Cerebellar cortex (tissue), 1 donor: ENCODE results near the gene RBFOX1.
A peak's percentile ranks its signal among the peaks of the same experiment; 100 is the strongest.
"Not testable (repeated sequence)": the region's sequence is repeated elsewhere in the genome, so short reads cannot be mapped to it uniquely, and the experiment has no call there.

ENCODE experiments used
- DNase-seq: peaks from one replicate; pipeline ENCODE4 v3.0.0-alpha.2; 2015; ENCODE audit warnings: low spot score

RBFOX1 gene

DNA sequence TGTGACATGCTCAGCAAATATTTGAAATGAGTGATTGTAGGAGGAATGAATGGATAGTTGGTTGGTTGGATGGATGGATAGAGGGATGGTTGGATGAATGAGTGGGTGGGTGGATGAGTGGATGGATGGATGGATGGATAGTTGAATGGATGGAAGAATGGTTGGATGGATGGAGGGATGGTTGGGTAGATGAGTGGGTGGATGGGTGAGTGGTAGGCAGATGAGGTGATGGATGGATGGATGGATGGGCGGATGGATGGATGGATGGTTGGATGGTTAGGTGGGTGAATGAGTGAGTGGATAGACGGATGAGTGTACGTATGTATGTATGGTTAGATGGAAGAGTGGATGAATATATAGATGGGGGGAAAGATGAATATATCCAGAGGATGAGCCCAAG lies 137.7 kb downstream of the RBFOX1 start:
- no peak for DNase-seq

DNA sequence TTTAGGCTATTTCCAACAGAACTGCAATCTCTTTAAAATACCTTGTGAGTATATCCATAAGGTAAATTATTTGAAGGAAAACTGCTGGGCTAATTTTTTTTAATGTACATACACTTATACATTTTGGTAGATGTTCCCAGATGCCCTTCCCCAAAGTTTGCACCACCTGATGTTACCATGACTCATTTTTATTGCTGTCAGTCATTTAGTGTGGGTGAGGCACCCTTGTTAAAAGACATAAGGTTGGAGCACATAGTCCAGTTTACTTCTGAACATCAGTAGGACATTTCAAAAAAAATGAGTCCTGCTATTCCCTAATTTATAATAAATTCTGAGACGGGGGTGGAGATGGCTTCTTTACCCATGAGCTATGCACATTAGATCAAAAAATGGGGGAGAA lies 138.6 kb downstream of the RBFOX1 start:
- DNase-seq = no peak

DNA sequence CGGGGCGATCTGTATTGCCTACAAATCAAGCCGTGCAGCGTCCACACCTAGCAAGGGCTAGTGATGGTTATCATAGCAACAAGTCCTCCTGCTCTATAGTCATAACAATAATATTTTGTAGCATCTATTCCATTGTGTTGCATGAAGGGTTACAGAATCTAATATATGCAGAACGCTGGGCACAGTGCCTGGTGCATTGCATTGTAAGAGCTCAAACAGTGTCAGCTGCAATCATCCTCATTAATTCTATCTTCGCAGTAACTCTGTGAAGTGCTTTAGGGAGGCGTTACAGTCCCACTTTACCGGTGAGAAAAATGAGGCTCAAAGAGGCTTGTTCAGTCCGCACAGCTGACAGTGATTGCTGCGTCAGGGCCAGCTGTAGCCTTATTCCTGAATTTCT lies 149.4 kb downstream of the RBFOX1 start:
- peak; percentile 26 for DNase-seq

DNA sequence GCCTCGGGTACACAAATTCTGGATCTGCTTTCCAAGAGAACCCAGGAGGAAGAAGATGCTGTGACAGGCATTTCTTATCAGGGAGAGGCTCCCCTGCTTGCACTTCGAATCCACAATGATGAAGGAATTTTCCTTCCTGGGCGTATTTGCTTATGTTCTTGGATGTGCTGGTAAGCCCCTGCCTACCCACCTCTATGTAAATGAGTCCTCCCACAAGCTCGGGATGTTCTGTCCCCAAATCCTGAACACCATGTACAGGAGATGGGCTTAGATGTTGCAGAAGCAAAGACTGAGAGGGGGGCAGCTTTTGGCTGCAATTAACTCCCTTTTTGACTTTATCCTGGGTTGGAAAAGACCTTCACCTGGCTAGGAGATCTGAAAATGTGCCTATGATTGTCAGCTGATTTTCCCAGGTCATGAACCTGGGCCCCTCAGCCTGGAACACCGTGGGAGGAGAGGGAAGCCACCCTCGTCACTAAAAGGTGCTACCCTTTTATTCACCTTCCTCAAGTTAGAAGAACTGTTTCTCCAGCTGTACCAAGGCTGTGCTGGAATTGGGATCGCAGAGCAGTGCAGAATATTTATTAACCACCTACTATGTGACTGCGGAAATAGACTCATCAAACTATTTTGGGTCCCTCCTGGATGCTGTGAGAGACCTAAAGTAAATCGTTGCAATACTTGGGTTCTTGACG lies 150.1 kb downstream of the RBFOX1 start:
- no peak for DNase-seq

DNA sequence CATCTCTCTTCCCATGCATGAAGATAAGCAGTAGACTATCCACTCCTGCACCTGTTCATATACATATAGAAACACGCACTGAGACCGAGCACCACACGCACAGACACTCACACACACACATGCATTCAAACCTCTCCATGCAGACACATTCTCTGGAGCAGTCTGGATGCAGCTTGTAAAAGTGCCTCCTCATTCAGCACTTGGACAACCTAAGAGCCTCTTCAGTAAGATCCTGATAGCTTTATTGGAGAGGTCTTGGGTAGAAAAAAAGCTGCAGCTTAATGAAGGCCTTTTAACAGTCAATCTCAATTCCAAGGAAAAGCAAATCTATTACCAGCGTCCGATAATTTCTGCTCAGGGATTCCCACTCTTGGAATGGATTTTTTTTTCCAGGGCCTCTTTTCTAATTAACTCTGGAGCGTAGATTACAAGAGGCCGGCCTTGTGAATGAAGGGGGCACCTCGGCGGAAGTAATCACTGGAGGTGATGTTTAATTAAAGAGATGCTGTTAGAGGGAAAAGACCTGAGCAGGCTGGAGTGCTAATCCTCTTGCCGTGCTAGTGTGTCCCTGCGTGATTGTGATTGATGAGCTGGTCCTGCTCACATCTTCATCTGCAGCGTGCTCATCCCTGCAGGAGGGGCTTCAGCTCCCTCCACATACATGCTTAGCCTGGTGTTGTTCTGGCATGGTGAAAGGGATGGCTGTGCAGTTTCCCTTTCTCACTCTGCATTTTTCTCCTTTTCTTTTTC lies 155.1 kb downstream of the RBFOX1 start:
- DNase-seq = no peak

DNA sequence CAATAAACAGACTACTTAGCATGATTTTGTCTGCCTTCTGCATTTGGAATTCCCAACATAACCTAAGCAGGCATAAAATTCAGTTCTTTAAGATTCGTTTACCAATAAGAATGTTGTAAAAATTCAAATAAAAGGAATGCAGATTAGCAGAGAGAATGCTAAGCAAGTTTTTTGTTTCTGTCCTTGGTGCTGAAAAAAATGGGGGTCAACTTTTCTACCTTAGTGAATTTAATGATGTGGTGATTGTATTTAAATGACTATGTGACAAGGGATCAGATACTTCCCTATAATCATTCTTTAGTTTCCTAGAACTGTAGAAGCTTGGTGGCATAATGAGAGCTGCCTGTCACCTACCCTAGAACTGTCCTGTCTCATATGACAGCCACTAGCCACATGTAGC lies 159.5 kb downstream of the RBFOX1 start:
- DNase-seq = no peak

DNA sequence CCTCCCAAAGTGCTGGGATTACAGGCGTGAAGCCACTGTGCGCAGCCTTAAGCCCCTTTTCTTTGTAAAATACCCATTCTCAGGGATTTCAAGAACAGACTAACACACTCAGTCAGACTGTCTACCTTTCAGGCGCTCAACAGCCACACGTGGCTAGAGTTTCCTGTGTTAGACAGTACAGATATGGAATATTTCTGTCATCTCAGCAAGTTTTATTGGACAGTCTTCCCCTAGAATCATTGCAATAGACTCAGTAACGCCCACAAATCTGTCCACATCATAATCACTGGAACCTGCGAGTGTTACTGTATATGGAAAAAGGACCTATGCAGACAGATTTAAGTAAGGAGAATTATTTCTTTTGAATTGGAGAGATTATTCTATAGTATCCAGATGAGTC lies 160.5 kb downstream of the RBFOX1 start:
- DNase-seq = no peak

DNA sequence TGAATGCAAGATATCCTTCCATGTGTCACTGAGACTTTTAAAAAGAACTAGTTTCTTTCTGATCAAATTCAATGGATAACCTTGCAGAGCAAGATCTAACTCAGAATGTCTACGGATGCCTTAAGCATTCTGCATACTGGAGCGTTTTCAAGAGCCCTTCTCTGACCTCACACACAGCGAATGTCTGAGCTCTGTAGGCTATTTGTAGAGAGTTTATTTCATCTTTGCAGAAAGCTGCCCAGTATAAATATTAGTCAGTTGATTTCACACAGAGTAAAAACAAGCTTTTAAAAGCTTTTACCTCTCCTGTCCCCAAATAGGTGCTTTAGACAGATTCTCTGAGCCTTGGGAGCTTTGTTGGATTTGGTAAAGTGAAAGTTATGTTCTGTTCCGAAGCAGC lies 165.0 kb downstream of the RBFOX1 start:
- DNase-seq = no peak

DNA sequence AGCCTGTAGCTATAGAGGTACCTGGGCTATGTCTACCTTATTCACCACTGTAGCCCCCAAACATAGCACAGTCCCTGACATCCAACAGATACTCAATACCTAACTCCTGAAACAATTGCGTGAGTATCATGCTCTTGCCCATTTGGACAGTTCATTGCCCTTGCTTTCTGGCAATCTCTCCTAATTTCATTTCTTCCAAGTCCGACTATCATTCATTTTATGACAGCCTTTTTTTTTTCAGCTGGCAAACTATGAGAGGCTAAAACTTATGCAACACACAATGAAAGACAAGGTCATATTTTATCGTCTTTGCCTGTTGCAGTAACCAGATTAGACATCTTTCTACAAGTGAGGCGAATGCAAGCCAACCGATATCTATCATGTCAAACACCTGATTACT lies 169.2 kb downstream of the RBFOX1 start:
- DNase-seq = no peak

DNA sequence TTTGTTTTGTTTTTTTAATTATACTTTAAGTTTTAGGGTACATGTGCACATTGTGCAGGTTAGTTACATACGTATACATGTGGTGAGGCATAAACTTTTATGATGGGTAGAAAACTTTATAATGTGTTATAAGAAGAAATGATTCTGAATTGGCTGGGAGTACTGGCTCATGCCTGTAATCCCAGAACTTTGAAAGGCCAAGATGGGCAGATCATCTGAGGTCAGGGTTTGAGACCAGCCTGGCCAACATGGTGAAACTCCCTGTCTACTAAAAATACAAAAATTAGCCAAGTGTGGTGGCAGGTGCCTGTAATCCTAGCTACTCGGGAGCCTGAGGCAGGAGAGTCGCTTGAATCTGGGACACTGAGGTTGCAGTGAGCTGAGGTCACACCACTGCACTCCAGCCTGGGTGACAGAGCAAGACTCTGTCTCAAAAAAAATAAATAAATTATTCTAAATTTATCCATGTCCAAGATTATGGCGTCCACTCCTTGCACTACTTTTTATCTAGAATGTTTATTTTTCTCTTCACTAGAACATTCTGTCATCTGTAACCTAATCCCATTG lies 170.0 kb downstream of the RBFOX1 start:
- not testable (repeated sequence) for DNase-seq

DNA sequence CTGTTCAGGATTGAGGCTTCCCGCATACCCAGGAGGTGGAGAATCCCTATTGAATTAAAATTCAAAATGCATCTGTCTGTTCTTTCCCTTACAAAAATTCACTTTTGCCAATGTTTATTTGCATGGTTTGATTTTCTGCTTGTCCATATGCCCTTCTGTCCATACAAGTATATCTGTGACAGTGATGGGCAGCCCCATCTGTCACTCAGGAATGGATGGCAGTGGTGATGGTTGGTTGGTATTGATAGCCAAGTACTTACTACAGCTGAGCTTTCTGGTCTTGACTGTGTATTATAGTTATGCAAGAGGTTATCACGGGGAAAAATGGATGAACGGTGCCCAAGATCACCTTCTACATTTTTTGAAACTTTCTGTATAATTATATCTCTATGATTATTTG lies 171.0 kb downstream of the RBFOX1 start:
- no peak for DNase-seq

DNA sequence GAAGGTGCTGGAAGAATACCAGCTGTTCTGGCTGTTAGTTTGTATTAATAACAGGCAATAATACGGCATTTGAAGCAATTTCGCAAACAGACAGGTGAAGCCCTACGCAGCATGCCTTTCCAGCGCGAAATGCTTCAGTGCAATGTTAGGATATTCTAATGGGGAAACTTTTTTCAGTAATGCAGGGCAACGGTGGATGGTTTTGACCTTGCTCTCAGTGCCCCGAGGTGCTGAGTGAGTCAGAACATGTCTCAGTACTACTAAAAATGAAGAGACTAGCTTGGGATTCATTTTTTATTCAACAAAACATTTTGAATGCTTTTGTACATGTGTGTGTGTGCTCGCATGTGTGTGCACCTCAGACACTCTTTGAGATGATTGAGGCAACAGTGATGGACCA lies 172.2 kb downstream of the RBFOX1 start:
- no peak for DNase-seq

DNA sequence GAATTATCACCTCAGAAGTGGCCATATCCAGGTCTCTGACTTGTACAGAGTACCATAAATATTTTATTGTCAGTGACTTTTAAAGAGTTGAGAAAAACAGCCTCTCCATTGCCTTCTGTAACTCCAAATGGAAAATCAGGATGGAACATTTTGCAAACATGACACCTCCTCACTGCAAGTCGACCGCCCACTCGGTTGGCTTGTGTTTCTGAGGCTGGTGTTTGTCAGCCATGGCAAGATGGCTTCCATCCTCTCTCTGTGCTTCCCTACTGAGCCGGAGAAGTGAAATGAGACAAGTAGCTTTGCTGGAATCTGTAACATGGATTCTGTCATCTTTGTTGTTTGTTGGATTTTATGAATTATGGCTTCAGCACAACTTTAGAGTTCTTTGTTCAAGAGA lies 172.8 kb downstream of the RBFOX1 start:
- no peak for DNase-seq

DNA sequence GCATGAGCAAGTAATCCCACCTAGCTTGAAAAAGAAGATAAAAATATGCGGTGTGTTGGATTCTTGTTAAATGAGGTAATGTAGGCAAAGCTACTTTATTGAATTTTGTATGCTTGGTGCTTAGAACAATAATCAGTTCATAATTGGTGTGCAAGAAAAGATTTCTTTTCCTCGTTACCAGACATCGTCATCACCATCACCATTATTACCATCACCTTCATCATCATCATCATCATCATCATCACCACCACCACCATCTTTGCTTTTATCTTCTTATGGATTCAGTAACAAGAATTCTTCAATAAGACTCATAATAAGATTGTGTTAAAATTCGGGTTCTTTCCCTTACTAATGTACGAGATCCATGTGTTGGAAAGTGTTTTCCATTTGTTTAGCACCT lies 173.7 kb downstream of the RBFOX1 start:
- DNase-seq = no peak

DNA sequence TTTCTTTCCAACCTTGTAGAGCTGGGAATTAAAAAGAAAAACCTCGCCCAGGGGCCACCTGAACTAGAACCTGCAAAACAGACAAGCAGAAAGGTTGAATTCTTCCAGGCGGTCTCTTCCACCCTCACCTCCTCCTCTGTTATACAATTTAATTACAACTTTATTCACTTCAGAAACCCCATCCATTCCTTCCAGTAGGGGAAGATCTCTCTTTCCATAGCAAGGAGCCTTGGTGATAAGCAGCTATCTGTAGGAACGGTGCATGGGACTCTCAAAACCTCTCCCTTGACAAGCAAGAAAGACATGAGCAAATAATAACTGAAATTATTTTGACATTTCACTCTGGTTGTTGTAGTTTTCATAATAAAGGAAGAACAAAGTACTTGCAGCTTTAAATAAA lies 176.0 kb downstream of the RBFOX1 start:
- DNase-seq = no peak

DNA sequence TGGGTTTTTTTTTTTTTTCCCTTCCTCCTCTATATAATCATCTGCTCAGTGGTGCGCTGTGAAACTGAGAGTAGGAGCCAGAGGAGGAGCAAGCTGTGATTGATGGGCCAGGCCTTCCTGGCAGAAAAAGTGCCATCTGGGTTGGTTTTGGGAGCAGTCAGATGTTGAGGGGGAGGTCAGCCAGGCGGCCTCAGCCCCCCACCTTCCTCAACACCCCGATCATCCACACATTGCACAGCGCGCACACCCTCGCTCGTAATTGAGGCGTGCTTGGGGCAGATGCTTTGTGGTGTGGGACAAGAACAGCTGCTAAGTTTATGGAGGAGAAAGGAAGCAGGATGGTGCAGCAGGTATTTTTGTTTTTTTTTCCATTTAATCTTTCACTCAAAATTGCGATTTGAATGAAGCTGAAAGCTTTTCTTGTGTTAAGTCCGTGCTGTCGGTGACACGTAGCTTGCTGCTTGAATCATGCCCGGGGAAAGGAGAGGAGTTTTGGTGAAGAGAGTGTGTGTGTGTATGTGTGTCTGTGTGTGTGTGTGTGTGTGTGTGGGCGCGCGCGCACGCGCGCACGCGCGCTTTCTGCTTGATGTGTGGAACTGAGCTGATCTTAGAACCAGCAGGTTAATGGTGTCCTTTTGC lies 177.4 kb downstream of the RBFOX1 start:
- DNase-seq = no peak

DNA sequence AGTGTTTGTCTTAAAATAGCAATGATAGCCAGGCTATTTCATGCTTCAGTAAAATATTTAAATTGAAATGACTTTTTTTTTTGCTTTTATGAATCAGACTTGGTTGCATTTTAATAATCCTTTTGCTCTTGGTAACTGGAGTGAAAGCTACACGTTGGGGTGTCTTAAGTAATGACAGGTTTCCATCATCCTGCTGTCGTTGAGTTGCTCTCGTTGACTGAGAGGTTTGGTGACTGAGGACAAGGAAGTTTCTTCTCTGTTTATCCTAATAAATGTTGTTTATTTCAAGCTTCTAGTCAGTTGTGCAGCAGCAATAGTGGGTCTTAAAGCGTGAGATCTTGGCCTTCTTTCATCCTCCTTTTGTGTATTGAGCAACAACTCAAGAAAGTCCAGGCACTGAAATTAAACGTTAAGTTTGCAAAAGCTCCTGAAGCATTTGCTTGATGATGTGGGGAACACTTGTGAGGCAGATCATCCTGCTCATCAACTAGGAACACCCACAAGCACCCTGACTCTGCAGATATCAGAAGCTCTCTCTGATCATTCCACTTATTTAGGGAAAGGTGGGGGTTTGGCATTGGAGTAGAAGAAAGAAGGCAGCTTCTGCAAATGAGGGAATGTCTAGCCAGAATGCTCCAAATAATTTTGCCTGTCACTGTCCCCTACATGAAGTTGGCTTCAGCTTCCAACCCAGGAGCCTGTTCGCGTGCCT lies 179.1 kb downstream of the RBFOX1 start:
- DNase-seq = no peak

DNA sequence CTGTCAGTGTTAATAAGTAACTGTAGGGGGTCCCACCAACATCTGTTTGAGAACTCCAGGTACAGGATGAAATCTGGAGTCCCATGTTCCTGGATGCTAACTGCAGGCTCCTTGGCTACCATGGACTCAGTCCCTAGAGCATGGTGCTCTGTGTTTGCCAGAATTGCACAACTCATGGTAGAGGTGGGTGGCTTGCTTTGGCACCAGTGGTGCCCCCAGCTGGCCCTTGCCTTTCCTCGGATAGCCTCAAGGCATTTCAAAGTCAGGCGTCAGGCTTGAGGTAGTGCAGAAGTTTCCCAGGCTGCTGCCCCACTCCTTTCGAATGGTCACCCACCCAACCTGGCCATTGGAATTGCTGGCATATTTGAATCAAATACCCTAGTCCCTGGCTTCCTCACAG lies 179.9 kb downstream of the RBFOX1 start:
- DNase-seq = no peak

DNA sequence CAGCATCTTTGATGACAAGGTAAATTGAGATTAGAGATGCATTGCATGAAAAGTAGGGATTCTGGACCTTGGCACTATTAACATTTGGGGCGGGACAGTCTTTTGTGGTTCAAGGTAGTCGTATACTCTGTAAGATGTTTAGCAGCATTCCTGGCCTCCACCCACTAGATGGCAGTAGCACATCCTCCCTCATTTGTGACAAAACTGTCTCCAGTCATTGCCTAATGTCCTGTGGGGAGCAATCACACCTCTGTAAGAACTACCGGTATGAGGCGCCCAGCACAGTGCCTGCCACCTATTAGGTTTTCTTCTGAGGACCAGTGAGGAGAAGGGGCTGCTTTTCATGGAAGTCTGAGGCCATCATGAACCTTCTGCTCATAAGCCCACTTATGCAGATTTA lies 180.8 kb downstream of the RBFOX1 start:
- no peak for DNase-seq

DNA sequence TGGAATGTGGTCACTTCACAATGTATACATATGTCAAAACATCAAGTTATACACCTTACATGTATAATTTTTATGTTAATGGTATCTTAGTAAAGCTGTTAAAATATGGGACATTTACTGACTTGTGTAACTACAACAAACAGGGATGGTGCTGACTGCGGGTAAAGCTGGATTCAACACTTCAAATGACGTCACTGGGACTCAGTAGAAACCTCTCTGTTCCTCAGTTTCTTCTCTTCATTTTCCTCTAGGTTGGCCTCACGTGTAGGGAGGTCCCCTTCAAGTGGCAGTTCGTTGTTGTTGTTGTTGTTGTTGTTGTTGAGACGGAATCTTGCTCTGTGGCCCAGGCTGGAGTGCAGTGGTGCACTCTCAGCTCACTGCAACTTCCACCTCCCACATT lies 182.9 kb downstream of the RBFOX1 start:
- DNase-seq = no peak

DNA sequence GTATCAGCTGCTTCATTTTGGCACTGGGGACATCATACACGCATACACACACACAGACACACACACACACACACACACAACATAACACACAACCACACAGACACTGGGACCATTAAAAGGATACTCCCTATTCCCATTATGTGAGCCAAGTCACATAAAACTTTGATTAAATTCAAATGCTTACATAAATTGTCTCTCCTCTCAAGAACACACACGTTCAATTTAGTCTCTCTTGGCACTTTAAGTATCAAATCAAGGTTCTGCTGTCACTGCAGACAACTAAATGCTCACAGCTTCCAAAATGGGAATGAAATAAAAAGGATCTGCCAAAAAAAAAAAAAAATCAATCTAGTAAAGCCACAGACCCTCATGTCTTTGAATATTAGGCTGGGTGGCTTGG lies 184.9 kb downstream of the RBFOX1 start:
- no peak for DNase-seq

DNA sequence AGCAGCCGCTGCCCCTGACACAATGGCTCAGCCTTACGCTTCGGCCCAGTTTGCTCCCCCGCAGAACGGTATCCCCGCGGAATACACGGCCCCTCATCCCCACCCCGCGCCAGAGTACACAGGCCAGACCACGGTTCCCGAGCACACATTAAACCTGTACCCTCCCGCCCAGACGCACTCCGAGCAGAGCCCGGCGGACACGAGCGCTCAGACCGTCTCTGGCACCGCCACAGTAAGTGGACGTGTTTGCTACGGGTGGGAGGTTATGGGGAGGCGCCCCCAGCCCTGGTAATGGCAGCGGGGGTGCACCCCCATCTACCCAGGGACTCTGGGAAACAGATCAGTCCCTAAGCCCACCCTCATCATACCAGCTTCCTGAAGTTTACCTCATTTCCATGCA lies 185.5 kb downstream of the RBFOX1 start:
- no peak for DNase-seq
